ENCODE data around the gene NIPAL3. TPM values are rescaled to one million over a fixed set of nuclear protein-coding genes. Genes with fewer than 3 reads are reported as not detected.
A peak's percentile ranks its signal among the peaks of the same experiment; 100 is the strongest.

Gene NIPAL3
- total RNA-seq, 1 experiment from 2014 or later: 7.7 TPM

DNA sequence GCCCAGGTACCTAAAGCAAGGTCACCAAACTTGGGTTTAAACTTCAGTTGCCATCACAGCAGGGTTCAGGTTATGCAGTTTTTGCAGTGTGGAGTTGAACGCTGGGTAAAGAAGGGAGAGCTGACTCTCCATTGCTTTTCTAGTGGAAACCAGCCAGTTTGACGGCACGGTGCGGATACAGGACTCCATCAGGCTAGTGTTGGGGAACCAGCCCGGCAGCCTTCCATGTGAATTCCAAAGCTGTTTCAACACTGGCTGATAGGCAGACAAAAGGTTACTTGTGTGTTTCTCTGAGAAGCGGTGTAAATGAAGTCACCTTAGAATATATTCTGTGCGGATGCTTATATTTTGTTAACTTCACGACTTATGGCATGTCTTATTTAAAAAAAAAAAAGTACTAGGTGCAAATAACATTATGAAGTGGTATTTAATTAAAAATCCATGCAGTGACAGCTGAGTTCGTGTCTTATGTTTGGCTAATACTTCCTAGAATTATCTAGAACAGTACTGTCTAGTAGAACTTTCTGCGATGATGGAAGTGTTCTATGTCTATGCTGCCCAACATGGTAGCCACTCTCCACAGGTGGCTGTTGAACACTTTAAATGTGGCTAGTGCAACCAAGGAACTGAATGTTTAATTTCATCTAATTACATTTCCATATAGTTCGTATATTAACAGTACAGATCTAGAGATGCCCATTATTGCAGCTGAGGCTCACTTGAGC lies 57.1 kb downstream of the NIPAL3 start:
- no peak for DNase-seq
- no peaks in the 10 kb centered on the region for H4K20me1 ChIP-seq (ENCODE audit: control insufficient read depth, insufficient read depth, insufficient read length)
- no peak overlapping the region for H3K4ac ChIP-seq (ENCODE audit: low read depth, low read length)
- H4K8ac ChIP-seq (replicated peaks; ENCODE audit: insufficient read length, low read depth, low read length): no peak overlapping the region
- no peak overlapping the region for H2BK20ac ChIP-seq (ENCODE audit: low read depth, low read length, poor library complexity, severe bottlenecking)
- H2BK5ac ChIP-seq (ENCODE audit: insufficient read length, low read length): no peak overlapping the region
- H3K9me3 ChIP-seq (ENCODE audit: control insufficient read depth, low read depth, low read length): no peaks in the 10 kb centered on the region
- TF ChIP-seq, protein P1, sequence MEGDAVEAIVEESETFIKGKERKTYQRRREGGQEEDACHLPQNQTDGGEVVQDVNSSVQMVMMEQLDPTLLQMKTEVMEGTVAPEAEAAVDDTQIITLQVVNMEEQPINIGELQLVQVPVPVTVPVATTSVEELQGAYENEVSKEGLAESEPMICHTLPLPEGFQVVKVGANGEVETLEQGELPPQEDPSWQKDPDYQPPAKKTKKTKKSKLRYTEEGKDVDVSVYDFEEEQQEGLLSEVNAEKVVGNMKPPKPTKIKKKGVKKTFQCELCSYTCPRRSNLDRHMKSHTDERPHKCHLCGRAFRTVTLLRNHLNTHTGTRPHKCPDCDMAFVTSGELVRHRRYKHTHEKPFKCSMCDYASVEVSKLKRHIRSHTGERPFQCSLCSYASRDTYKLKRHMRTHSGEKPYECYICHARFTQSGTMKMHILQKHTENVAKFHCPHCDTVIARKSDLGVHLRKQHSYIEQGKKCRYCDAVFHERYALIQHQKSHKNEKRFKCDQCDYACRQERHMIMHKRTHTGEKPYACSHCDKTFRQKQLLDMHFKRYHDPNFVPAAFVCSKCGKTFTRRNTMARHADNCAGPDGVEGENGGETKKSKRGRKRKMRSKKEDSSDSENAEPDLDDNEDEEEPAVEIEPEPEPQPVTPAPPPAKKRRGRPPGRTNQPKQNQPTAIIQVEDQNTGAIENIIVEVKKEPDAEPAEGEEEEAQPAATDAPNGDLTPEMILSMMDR (conservative IDR thresholded peaks at IDR 0.05): no peak
- Mint-ChIP-seq H3K27ac (peak overlapping the region in 1 of 3 experiments; percentile 91; a peak in 1 of 7 replicates), H3K4me3 (no peak overlapping the region), H3K4me1 (peaks cover 18 to 32% of the 10 kb centered on the region in 2 experiments), H3K27me3 (ENCODE audit: low read depth) (no peaks in the 10 kb centered on the region; the same call in 1 of the 2 replicates), H3K9me3 (no peaks in the 10 kb centered on the region), H3K36me3 (ENCODE audit: insufficient read depth in 1 of 3, low read depth in 3 of 3) (peaks cover 0 to 1% (median 0%) of the 10 kb centered on the region in 3 experiments; a peak in 2 of 7 replicates)
- no peak overlapping the region for H3T11ph ChIP-seq (ENCODE audit: low read length)
- no peak overlapping the region for H3K23ac ChIP-seq (ENCODE audit: insufficient read length, low read depth, low read length)
- H4K5ac ChIP-seq (ENCODE audit: insufficient read length, low read depth, low read length): no peak overlapping the region
- no peak overlapping the region for H3K9ac ChIP-seq (ENCODE audit: extremely low read depth, insufficient read length, low read length)
- H3K18ac ChIP-seq (ENCODE audit: insufficient read length, low read depth, low read length): no peak overlapping the region
- H2AFZ ChIP-seq (ENCODE audit: low read length): no peak overlapping the region
- H3K27me3 ChIP-seq (ENCODE audit: insufficient read depth, low read length): no peaks in the 10 kb centered on the region
- no peak overlapping the region for H2BK120ac ChIP-seq (ENCODE audit: low read depth, low read length, poor library complexity, severe bottlenecking)
- H3K56ac ChIP-seq (ENCODE audit: insufficient read length, low read depth, low read length): no peak overlapping the region
- H3K79me2 ChIP-seq (ENCODE audit: insufficient read depth, low read length): no peaks in the 10 kb centered on the region
- no peak overlapping the region for H2BK12ac ChIP-seq (ENCODE audit: insufficient read length, low read depth, low read length)
- no peaks in the 10 kb centered on the region for H3K4me1 ChIP-seq (ENCODE audit: insufficient read depth, low read length)
- H3K27ac ChIP-seq (ENCODE audit: insufficient read length, low read depth, low read length): no peak overlapping the region
- no peak overlapping the region for H4K91ac ChIP-seq (ENCODE audit: insufficient read length, low read depth, low read length)
- no peaks in the 10 kb centered on the region for H3K79me1 ChIP-seq (ENCODE audit: insufficient read depth, low read depth, low read length, poor library complexity, severe bottlenecking)
- H3K4me2 ChIP-seq (ENCODE audit: insufficient read depth, insufficient read length, low read length): no peak overlapping the region
- H2BK15ac ChIP-seq (ENCODE audit: low read depth, low read length): no peak overlapping the region
- WGBS (ENCODE audit: extremely low coverage, insufficient read length, low lambda C conversion rate): no CpG with 5 or more reads among the region's 11 CpGs
- no peaks in the 10 kb centered on the region for H3K23me2 ChIP-seq (ENCODE audit: insufficient read length, low read depth, low read length, poor library complexity, severe bottlenecking)
- H2AK5ac ChIP-seq (ENCODE audit: insufficient read length, low read length): no peak overlapping the region
- no peak overlapping the region for H3K14ac ChIP-seq (ENCODE audit: insufficient read depth, low read length)

Data from H9 (cell line).